CD4-positive, CD25-positive, alpha-beta regulatory T cell (primary cell): ENCODE measurements around the gene PRDM16. TPM values are rescaled to one million over a fixed set of nuclear protein-coding genes. Genes with fewer than 3 reads are reported as not detected.
A peak's percentile ranks its signal among the peaks of the same experiment; 100 is the strongest.

ENCODE experiments used
- ATAC-seq, 2 donors: fragments of 150-1000 bp; cut with Tn5 transposase; one replicate each; pipeline ENCODE4 v1.10.0; 2021; ENCODE audit warnings: low read depth in 2 of 2, moderate number of reproducible peaks in 2 of 2, moderate library complexity in 1 of 2
- DNase-seq, 3 donors: peaks; one replicate each; pipeline versions ENCODE4 v3.0.0 to v3.0.0-alpha.2; 2012 to 2022; ENCODE audit warnings: mixed read lengths in 1 of 3
- H3K27ac ChIP-seq: one replicate; pipeline ENCODE4 v1.7.0; 2013; ENCODE audit warnings: mild to moderate bottlenecking, low read length; ENCODE audit not compliant: insufficient read depth, poor library complexity, severe bottlenecking
- H3K27me3 ChIP-seq: one replicate; pipeline ENCODE4 v1.7.0; 2013; ENCODE audit warnings: low read length; ENCODE audit not compliant: control insufficient read depth, insufficient read depth
- H3K36me3 ChIP-seq: one replicate; pipeline ENCODE4 v1.7.0; 2013; ENCODE audit warnings: mild to moderate bottlenecking, low read length, moderate library complexity; ENCODE audit not compliant: control insufficient read depth, insufficient read depth
- H3K4me1 ChIP-seq: 2 replicates; pipeline ENCODE4 v1.7.0; 2013; ENCODE audit warnings: mild to moderate bottlenecking, low read length; ENCODE audit not compliant: insufficient read depth, control insufficient read depth, poor library complexity, severe bottlenecking
- H3K4me3 ChIP-seq: one replicate; pipeline ENCODE4 v1.7.0; 2013; ENCODE audit warnings: low read depth, mild to moderate bottlenecking, low read length, moderate library complexity
- H3K9me3 ChIP-seq, 2 experiments: 1 replicate in 1 of 2; 2 replicates in 1 of 2; pipeline ENCODE4 v1.7.0; 2013; ENCODE audit warnings: low read length in 2 of 2, mild to moderate bottlenecking in 1 of 2, moderate library complexity in 1 of 2; ENCODE audit not compliant: control insufficient read depth in 2 of 2
- H3K27ac Mint-ChIP-seq, 3 donors: one replicate each; pipeline ENCODE4 v1.8.0; 2020 to 2022; ENCODE audit warnings: mild to moderate bottlenecking in 3 of 3, mixed read lengths in 3 of 3, moderate library complexity in 2 of 3
- H3K27me3 Mint-ChIP-seq: one replicate; pipeline ENCODE4 v1.8.0; 2022; ENCODE audit warnings: mild to moderate bottlenecking, mixed read lengths
- H3K36me3 Mint-ChIP-seq: one replicate; pipeline ENCODE4 v1.8.0; 2020; ENCODE audit warnings: mixed read lengths
- H3K4me1 Mint-ChIP-seq, 4 donors: one replicate each; pipeline ENCODE4 v1.8.0; 2020 to 2022; ENCODE audit warnings: mixed read lengths in 4 of 4, mild to moderate bottlenecking in 1 of 4
- H3K4me3 Mint-ChIP-seq, 4 donors: one replicate each; pipeline ENCODE4 v1.8.0; 2020 to 2022; ENCODE audit warnings: mild to moderate bottlenecking in 4 of 4, mixed read lengths in 4 of 4, moderate library complexity in 3 of 4
- H3K9me3 Mint-ChIP-seq, 7 donors: one replicate each; pipeline ENCODE4 v1.8.0; 2020 to 2022; ENCODE audit warnings: mixed read lengths in 7 of 7, mild to moderate bottlenecking in 3 of 7, moderate library complexity in 2 of 7
- polyA plus RNA-seq, 4 donors: library from polyadenylated mRNA; unstranded; fragments of 300-500 nt; fragmentation: Illumina TruSeq; gene quantifications; one replicate each; pipeline ENCODE4 v1.2.3, GENCODE V29; 2021
- total RNA-seq: library from RNA; stranded (reverse); gene quantifications from one replicate; pipeline ENCODE4 v1.2.3, GENCODE V29; 2022

Gene PRDM16
- total and polyA plus RNA-seq, 5 donors from 2014 or later: 0.27 TPM; not detected in 4

GRCh38 chr1:3195480-3195815 lies 126.4 kb downstream of the PRDM16 start:
- no peak for ATAC-seq
- H3K36me3 Mint-ChIP-seq: no peaks in the 10 kb centered on the region

GRCh38 chr1:3195966-3196515 lies 127.0 kb downstream of the PRDM16 start:
- H3K9me3 ChIP-seq: no peaks in the 10 kb centered on the region
- no peaks in the 10 kb centered on the region for H3K4me1 ChIP-seq
- DNase-seq: no peak
- no peak for ATAC-seq
- no peaks in the 10 kb centered on the region for H3K27me3 ChIP-seq
- H3K27ac ChIP-seq: no peak overlapping the region
- Mint-ChIP-seq H3K27ac (no peak overlapping the region), H3K4me1 (no peaks in the 10 kb centered on the region), H3K27me3 (peaks cover 4% of the 10 kb centered on the region), H3K4me3 (no peak overlapping the region), H3K9me3 (no peaks in the 10 kb centered on the region), H3K36me3 (no peaks in the 10 kb centered on the region)
- no peaks in the 10 kb centered on the region for H3K36me3 ChIP-seq
- no peak overlapping the region for H3K4me3 ChIP-seq

More at GRCh38 chr1:3195480-3195815, 126.4 kb downstream of the PRDM16 start:
- no peak overlapping the region for H3K27ac ChIP-seq
- Mint-ChIP-seq H3K4me3 (no peak overlapping the region), H3K27me3 (peaks cover 4% of the 10 kb centered on the region), H3K9me3 (no peaks in the 10 kb centered on the region), H3K4me1 (no peaks in the 10 kb centered on the region), H3K27ac (no peak overlapping the region)
- H3K36me3 ChIP-seq: no peaks in the 10 kb centered on the region
- no peak overlapping the region for H3K4me3 ChIP-seq
- DNase-seq: no peak
- no peaks in the 10 kb centered on the region for H3K27me3 ChIP-seq
- H3K4me1 ChIP-seq: no peaks in the 10 kb centered on the region
- no peaks in the 10 kb centered on the region for H3K9me3 ChIP-seq

DNA sequence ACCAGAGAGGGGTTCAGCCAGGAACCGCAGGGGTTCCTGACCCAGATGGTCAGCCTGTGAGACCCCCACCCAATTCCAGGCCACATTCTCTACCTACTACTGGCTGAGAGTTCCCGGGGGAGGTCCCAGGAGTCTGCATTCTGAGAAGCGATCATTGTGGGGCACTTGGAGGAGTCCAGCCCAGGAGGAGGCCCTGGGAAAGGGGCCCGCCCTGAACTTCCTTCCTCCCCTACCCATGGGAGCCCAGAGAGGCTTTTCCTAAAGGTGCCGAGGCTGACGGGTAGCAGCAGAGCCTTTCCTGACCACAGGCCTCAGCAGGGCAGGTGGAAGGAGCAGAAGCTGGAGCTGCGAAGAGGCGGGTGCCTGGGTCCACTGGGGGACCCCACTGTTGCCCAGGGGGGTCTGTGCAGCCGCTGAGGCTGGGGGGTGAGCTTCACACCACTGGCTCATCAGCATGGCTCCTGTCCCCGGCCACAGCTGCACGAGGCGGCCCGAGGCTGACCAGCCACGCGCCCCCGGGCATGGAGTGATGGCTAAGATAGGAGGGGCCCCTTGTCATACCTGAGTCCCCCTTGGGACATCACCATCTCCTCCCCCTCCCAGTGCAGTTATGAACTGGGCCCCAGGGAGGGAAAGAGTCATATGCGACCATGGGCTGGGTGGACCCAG lies 127.7 kb downstream of the PRDM16 start:
- Histone ChIP-seq H3K4me3 (no peak overlapping the region), H3K4me1 (no peaks in the 10 kb centered on the region), H3K9me3 (no peaks in the 10 kb centered on the region), H3K36me3 (no peaks in the 10 kb centered on the region), H3K27me3 (no peaks in the 10 kb centered on the region), H3K27ac (no peak overlapping the region)
- no peak for DNase-seq
- H3K27me3 Mint-ChIP-seq: no peaks in the 10 kb centered on the region
- H3K4me1 Mint-ChIP-seq: no peaks in the 10 kb centered on the region
- no peak overlapping the region for H3K27ac Mint-ChIP-seq
- no peaks in the 10 kb centered on the region for H3K36me3 Mint-ChIP-seq
- no peaks in the 10 kb centered on the region for H3K9me3 Mint-ChIP-seq
- ATAC-seq: no peak
- H3K4me3 Mint-ChIP-seq: no peak overlapping the region

DNA sequence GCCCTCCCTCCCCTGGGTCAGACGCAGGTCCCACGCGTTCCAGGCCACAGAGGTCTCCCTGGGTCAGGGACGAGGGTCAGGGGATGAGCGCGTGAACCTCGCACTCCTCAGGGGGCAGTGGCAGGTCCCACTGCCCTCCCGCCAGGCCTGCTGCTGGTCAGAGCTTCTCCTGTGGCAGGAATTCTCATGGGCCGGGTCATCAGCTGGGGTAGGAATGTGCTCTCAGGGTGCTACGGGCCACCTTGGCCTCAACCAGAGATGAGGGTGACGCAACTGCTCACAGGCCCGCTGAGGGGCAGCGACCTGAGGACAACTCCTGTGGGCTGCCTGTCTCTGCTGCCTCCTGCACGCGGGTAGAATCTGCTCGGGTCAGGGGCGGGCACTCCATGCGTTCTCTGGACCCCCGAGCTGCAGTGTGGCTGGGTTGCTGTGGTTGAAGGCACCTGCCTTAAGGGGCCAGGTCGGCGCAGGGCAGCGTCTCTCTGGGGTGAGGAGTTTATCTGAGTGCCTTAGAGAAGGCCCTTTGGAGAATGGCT lies 128.8 kb downstream of the PRDM16 start:
- H3K9me3 ChIP-seq: no peaks in the 10 kb centered on the region
- DNase-seq: no peak
- Mint-ChIP-seq H3K9me3 (no peaks in the 10 kb centered on the region), H3K4me1 (no peaks in the 10 kb centered on the region), H3K4me3 (no peak overlapping the region), H3K27me3 (no peaks in the 10 kb centered on the region), H3K27ac (no peak overlapping the region), H3K36me3 (no peaks in the 10 kb centered on the region)
- H3K36me3 ChIP-seq: no peaks in the 10 kb centered on the region
- no peaks in the 10 kb centered on the region for H3K27me3 ChIP-seq
- no peak for ATAC-seq
- H3K4me1 ChIP-seq: no peaks in the 10 kb centered on the region
- no peak overlapping the region for H3K4me3 ChIP-seq
- no peak overlapping the region for H3K27ac ChIP-seq

- Histone ChIP-seq H3K4me3 (no peak overlapping the region), H3K36me3 (no peaks in the 10 kb centered on the region), H3K4me1 (no peaks in the 10 kb centered on the region), H3K27me3 (no peaks in the 10 kb centered on the region), H3K9me3 (no peaks in the 10 kb centered on the region), H3K27ac (no peak overlapping the region)
- Mint-ChIP-seq H3K27ac (no peak overlapping the region), H3K9me3 (no peaks in the 10 kb centered on the region), H3K36me3 (no peaks in the 10 kb centered on the region), H3K4me3 (no peak overlapping the region), H3K27me3 (no peaks in the 10 kb centered on the region), H3K4me1 (no peaks in the 10 kb centered on the region)
- no peak for ATAC-seq
- DNase-seq: no peak
Measured at GRCh38 chr1:3198371-3199271, 129.6 kb downstream of the PRDM16 start.

DNA sequence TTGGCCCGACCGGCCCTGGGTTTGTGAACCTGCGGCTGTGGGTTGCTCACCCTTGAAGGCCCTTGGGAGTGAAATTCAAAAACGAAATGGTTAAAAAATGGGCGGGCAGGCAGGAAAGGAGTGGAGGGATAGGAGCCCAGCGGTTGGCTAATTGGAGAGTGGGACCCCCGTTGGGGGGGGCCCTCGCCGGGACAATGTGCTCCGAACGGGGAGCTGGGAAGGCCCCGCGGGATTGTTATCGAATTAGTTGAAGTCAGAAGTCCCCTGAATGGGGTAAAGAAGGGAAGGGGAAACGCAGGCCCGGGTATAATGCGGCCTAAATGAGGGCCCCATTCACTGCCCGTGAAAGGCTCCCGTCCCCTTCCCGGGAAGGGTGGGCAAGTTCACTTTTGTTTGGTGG lies 135.7 kb downstream of the PRDM16 start:
- H3K27ac ChIP-seq: no peak overlapping the region
- DNase-seq: no peak
- H3K27me3 Mint-ChIP-seq: no peaks in the 10 kb centered on the region
- no peak for ATAC-seq
- H3K27me3 ChIP-seq: no peaks in the 10 kb centered on the region
- H3K9me3 Mint-ChIP-seq: no peaks in the 10 kb centered on the region
- no peaks in the 10 kb centered on the region for H3K4me1 ChIP-seq
- no peak overlapping the region for H3K4me3 ChIP-seq
- H3K4me1 Mint-ChIP-seq: no peaks in the 10 kb centered on the region
- peak overlapping the region in 1 of 3 donors; percentile 23 for H3K27ac Mint-ChIP-seq
- no peaks in the 10 kb centered on the region for H3K36me3 Mint-ChIP-seq
- no peaks in the 10 kb centered on the region for H3K9me3 ChIP-seq
- H3K36me3 ChIP-seq: no peaks in the 10 kb centered on the region
- no peak overlapping the region for H3K4me3 Mint-ChIP-seq

DNA sequence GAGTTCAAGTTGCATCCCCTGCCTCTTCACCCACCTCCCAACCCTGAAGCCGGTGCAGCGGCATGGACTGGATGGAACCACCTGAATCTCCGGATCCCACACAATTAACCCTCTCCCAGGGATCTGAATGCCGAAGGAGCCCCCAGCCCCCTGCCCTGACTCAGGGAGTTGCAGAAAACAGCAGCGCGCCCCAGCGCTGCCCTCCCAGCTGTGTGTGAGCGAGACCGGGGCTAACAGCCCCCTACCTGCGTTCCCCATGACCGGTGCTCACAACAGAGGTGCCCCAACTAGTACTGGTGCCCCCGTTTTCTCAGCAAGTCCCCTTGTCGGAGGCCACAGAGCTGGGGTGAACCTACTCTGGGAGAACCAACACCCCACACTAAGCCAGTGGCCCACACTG lies 136.8 kb downstream of the PRDM16 start:
- no peaks in the 10 kb centered on the region for H3K9me3 ChIP-seq
- H3K4me1 ChIP-seq: no peaks in the 10 kb centered on the region
- Mint-ChIP-seq H3K36me3 (no peaks in the 10 kb centered on the region), H3K27ac (no peak overlapping the region), H3K9me3 (no peaks in the 10 kb centered on the region), H3K27me3 (no peaks in the 10 kb centered on the region), H3K4me1 (no peaks in the 10 kb centered on the region), H3K4me3 (no peak overlapping the region)
- no peaks in the 10 kb centered on the region for H3K27me3 ChIP-seq
- ATAC-seq (no peak), DNase-seq (no peak)
- no peaks in the 10 kb centered on the region for H3K36me3 ChIP-seq
- no peak overlapping the region for H3K4me3 ChIP-seq
- H3K27ac ChIP-seq: no peak overlapping the region
